HepG2 (cell line): ENCODE data around the gene KRT84.

ENCODE experiments used
- CTCF ChIP-seq: sonication (generic); formaldehyde crosslinking; IDR thresholded peaks from 2 replicates; pipeline ENCODE4 v1.5.0; 2020; ENCODE audit warnings: mild to moderate bottlenecking, missing genetic modification reagents, moderate library complexity
- ISL2 ChIP-seq: sonication (generic); formaldehyde crosslinking; IDR thresholded peaks from 2 replicates; pipeline ENCODE4 v1.5.0; 2020; ENCODE audit warnings: missing genetic modification reagents
- MAFF ChIP-seq: IDR thresholded peaks from 2 replicates; pipeline ENCODE4 v1.6.1; 2011; ENCODE audit warnings: low read depth, low read length, improper control_type of control experiment
- PATZ1 ChIP-seq: sonication (generic); formaldehyde crosslinking; IDR thresholded peaks from 2 replicates; pipeline ENCODE4 v1.4.0; 2020; ENCODE audit warnings: missing genetic modification reagents
- POLR2A ChIP-seq, 2 experiments: IDR thresholded peaks; 2 replicates each; pipeline ENCODE4 v1.6.1; 2011; ENCODE audit warnings: low read depth in 2 of 2, low read length in 2 of 2, mild to moderate bottlenecking in 1 of 2, moderate library complexity in 1 of 2; ENCODE audit not compliant: insufficient read depth in 1 of 2
- REST ChIP-seq, 2 experiments: IDR thresholded peaks; 2 replicates each; pipeline ENCODE4 v1.6.1; 2011 to 2012; ENCODE audit warnings: low read length in 2 of 2, borderline replicate concordance in 1 of 2, low read depth in 1 of 2, mild to moderate bottlenecking in 1 of 2, moderate library complexity in 1 of 2
- ZNF10 ChIP-seq: sonication (generic); formaldehyde crosslinking; IDR thresholded peaks from 2 replicates; pipeline ENCODE4 v1.4.0; 2020; ENCODE audit warnings: mild to moderate bottlenecking, low read depth, missing genetic modification reagents, borderline replicate concordance
- ZNF280D ChIP-seq: sonication (generic); formaldehyde crosslinking; IDR thresholded peaks from 2 replicates; pipeline ENCODE4 v1.5.1; 2020; ENCODE audit warnings: mild to moderate bottlenecking, missing genetic modification reagents
- ZNF362 ChIP-seq: sonication (generic); formaldehyde crosslinking; IDR thresholded peaks from 2 replicates; pipeline ENCODE4 v1.4.0; 2020; ENCODE audit warnings: missing genetic modification reagents, mild to moderate bottlenecking, borderline replicate concordance
- ZNF512 ChIP-seq: sonication (generic); formaldehyde crosslinking; IDR thresholded peaks from 2 replicates; pipeline ENCODE4 v1.4.0; 2020; ENCODE audit warnings: mild to moderate bottlenecking, missing genetic modification reagents
- ZNF589 ChIP-seq: sonication (generic); formaldehyde crosslinking; conservative IDR thresholded peaks from 2 replicates; pipeline ENCODE4 v1.8.0; 2022; ENCODE audit warnings: mild to moderate bottlenecking, moderate library complexity, missing genetic modification reagents

GRCh38 chr12:52413202-52413601 is 27.8 kb upstream of the KRT84 start:
- TF ChIP-seq ZNF589 (CRISPR knock-in tag) (no peak), ISL2 (CRISPR knock-in tag) (no peak), CTCF (CRISPR knock-in tag) (no peak), PATZ1 (CRISPR knock-in tag) (no peak), REST (IDR thresholded peaks at IDR 0.05; ENCODE audit: borderline replicate concordance in 1 of 2, low read depth in 1 of 2, low read length in 2 of 2) (no peak), MAFF (no peak), POLR2A (IDR thresholded peaks at IDR 0.05; ENCODE audit: insufficient read depth in 1 of 2, low read depth in 2 of 2, low read length in 2 of 2) (no peak), ZNF362 (CRISPR knock-in tag) (no peak), ZNF512 (no peak), ZNF10 (no peak), ZNF280D (no peak)
